A549 (cell line): ENCODE measurements around the gene CR1. TPM values are rescaled to one million over a fixed set of nuclear protein-coding genes. Genes with fewer than 3 reads are reported as not detected.
"Not testable (repeated sequence)": the region's sequence is repeated elsewhere in the genome, so short reads cannot be mapped to it uniquely, and the experiment has no call there.

Experiments used
- ATAC-seq, 2 experiments: fragments of 200-7000 bp in 1 of 2; fragments of >200 bp in 1 of 2; cut with Nextera tagmentation in 1 of 2; cut with Tn5 transposase in 1 of 2; 3 replicates each; pipeline versions ENCODE4 v1.8.0 to v1.9.1; 2018 to 2020; ENCODE audit warnings: mild to moderate bottlenecking in 1 of 2, moderate library complexity in 1 of 2
- CTCF ChIA-PET: fragments of 300-600 bp; sonication (Branson Sonifier 250); formaldehyde crosslinking; extraction: SDS; loops from one replicate; lab custom pipeline; 2021; ENCODE audit warnings: antibody characterized with exemption, inconsistent platforms; lab: Yijun Ruan, JAX
- POLR2A ChIA-PET: fragments of 350-600 bp; formaldehyde crosslinking; extraction: SDS; loops from one replicate; lab custom pipeline; 2021; ENCODE audit warnings: antibody characterized with exemption, inconsistent platforms; lab: Yijun Ruan, JAX
- DNase-seq, 2 experiments: peaks; one replicate each; pipeline versions ENCODE4 v3.0.0 to v3.0.0-alpha.2; 2011 to 2016; ENCODE audit warnings: low read depth in 1 of 2, low spot score in 1 of 2
- FAIRE-seq: peaks from 2 replicates; lab custom pipeline; 2011; peaks lifted over from hg19 to GRCh38; lab: Jason Lieb, UNC
- H3K27ac ChIP-seq, 2 experiments: fragments of >200 bp; sonication (Bioruptor Twin); formaldehyde crosslinking; 3 replicates each; pipeline ENCODE4 v1.5.1; 2016 to 2017
- H3K4me1 ChIP-seq: fragments of >200 bp; sonication (Bioruptor Twin); formaldehyde crosslinking; 3 replicates; pipeline ENCODE4 v1.6.1; 2016
- H3K4me2 ChIP-seq: fragments of >200 bp; sonication (Bioruptor Twin); formaldehyde crosslinking; 3 replicates; pipeline ENCODE4 v1.6.1; 2016
- H3K4me3 ChIP-seq: fragments of >200 bp; sonication (Bioruptor Twin); formaldehyde crosslinking; 3 replicates; pipeline ENCODE4 v1.5.1; 2016
- H3K9me3 ChIP-seq: fragments of >200 bp; sonication (Bioruptor Twin); formaldehyde crosslinking; 3 replicates; pipeline ENCODE4 v1.6.1; 2016
- EHF ChIP-seq: fragments of 250-450 bp; sonication (Bioruptor Pico); IDR thresholded peaks from 2 replicates; pipeline ENCODE4 v1.5.0; 2020; ENCODE audit warnings: mild to moderate bottlenecking
- FOXS1 ChIP-seq: fragments of 250-450 bp; sonication (Bioruptor Pico); IDR thresholded peaks from 2 replicates; pipeline ENCODE4 v1.5.0; 2020; ENCODE audit warnings: mild to moderate bottlenecking, moderate library complexity
- HDAC2 ChIP-seq: fragments of 200-600 bp; sonication (generic); IDR thresholded peaks from 2 replicates; pipeline ENCODE4 v1.6.1; 2016
- HEYL ChIP-seq: fragments of 250-450 bp; sonication (Bioruptor Pico); IDR thresholded peaks from 2 replicates; pipeline ENCODE4 v1.8.0; 2021; ENCODE audit warnings: mild to moderate bottlenecking, moderate library complexity
- HOXB13 ChIP-seq: fragments of 250-450 bp; sonication (Bioruptor Pico); IDR thresholded peaks from 2 replicates; pipeline ENCODE4 v1.5.0; 2020; ENCODE audit warnings: low read depth, mild to moderate bottlenecking, moderate library complexity
- HOXB5 ChIP-seq: fragments of 250-450 bp; sonication (Bioruptor Pico); IDR thresholded peaks from 2 replicates; pipeline ENCODE4 v1.5.0; 2020; ENCODE audit warnings: mild to moderate bottlenecking, moderate library complexity
- JUNB ChIP-seq: fragments of >200 bp; sonication (Bioruptor Twin); formaldehyde crosslinking; IDR thresholded peaks from 2 replicates; pipeline ENCODE4 v1.6.1; 2016
- MAZ ChIP-seq: fragments of 150-350 bp; IDR thresholded peaks from 2 replicates; pipeline ENCODE4 v1.6.1; 2014; ENCODE audit warnings: antibody characterized with exemption, low read depth, low read length, borderline replicate concordance
- NPAS2 ChIP-seq: fragments of 250-450 bp; sonication (Bioruptor Pico); IDR thresholded peaks from 2 replicates; pipeline ENCODE4 v1.8.0; 2022; ENCODE audit warnings: mild to moderate bottlenecking, moderate library complexity, borderline replicate concordance
- PHF8 ChIP-seq: fragments of 200-600 bp; sonication (generic); IDR thresholded peaks from 2 replicates; pipeline ENCODE4 v1.6.1; 2016; ENCODE audit warnings: low read depth, mild to moderate bottlenecking, antibody characterized with exemption, moderate library complexity, borderline replicate concordance
- RARB ChIP-seq: fragments of 250-450 bp; sonication (Bioruptor Pico); IDR thresholded peaks from 2 replicates; pipeline ENCODE4 v1.8.0; 2021; ENCODE audit warnings: mild to moderate bottlenecking, moderate library complexity
- RCOR1 ChIP-seq: fragments of 150-350 bp; IDR thresholded peaks from 2 replicates; pipeline ENCODE4 v1.6.1; 2014; ENCODE audit warnings: antibody characterized with exemption, low read length, low read depth
- RNF2 ChIP-seq: fragments of 200-600 bp; sonication (generic); IDR thresholded peaks from 2 replicates; pipeline ENCODE4 v1.6.1; 2016; ENCODE audit warnings: low read depth, mild to moderate bottlenecking, antibody characterized with exemption, moderate library complexity, borderline replicate concordance
- SREBF2 ChIP-seq: fragments of 450-650 bp; IDR thresholded peaks from 2 replicates; pipeline ENCODE4 v1.6.1; 2014; ENCODE audit warnings: mild to moderate bottlenecking, moderate library complexity
- ZC3H11A ChIP-seq: fragments of 450-650 bp; IDR thresholded peaks from 2 replicates; pipeline ENCODE4 v1.6.1; 2014; ENCODE audit warnings: antibody characterized with exemption, mild to moderate bottlenecking
- ZSCAN20 ChIP-seq: fragments of 250-450 bp; sonication (Bioruptor Pico); IDR thresholded peaks from 2 replicates; pipeline ENCODE4 v1.8.0; 2022; ENCODE audit warnings: mild to moderate bottlenecking, moderate library complexity
- WGBS: methylation state at CpG from one replicate; pipeline ENCODE4 v1.1.6; 2017; ENCODE audit errors: missing lambda C conversion rate; 5-methylcytosine and 5-hydroxymethylcytosine counted together
- polyA plus RNA-seq, 4 experiments: library from polyadenylated mRNA; depleted of rRNA in 3 of 4; stranded (reverse); fragments of >200 nt; fragmentation: RNase III in 1 of 4; extraction: RNeasy Plus Mini Kit Qiagen cat#74134 plus additional on column Dnase treatment in 1 of 4; gene quantifications; 2 replicates in 3 of 4; 3 replicates in 1 of 4; pipeline ENCODE4 v1.2.3, GENCODE V29; 2011 to 2017
- TF ChIP-seq, protein P1 (sequence below): fragments of >200 bp; sonication (Bioruptor Twin); formaldehyde crosslinking; IDR thresholded peaks from 2 replicates; pipeline ENCODE4 v1.6.1; 2016
- TF ChIP-seq, protein P2 (sequence below): fragments of 250-450 bp; sonication (Bioruptor Pico); IDR thresholded peaks from 2 replicates; pipeline ENCODE4 v1.5.0; 2020; ENCODE audit warnings: low read depth, mild to moderate bottlenecking, moderate library complexity
- TF ChIP-seq, protein P3 (sequence below): fragments of 150-350 bp; IDR thresholded peaks from 2 replicates; pipeline ENCODE4 v1.6.1; 2014; ENCODE audit warnings: low read depth, mild to moderate bottlenecking, low read length

Gene CR1
- polyA plus RNA-seq, 2 of the 4 experiments (the other 2 are of a cell fraction) = not detected

DNA sequence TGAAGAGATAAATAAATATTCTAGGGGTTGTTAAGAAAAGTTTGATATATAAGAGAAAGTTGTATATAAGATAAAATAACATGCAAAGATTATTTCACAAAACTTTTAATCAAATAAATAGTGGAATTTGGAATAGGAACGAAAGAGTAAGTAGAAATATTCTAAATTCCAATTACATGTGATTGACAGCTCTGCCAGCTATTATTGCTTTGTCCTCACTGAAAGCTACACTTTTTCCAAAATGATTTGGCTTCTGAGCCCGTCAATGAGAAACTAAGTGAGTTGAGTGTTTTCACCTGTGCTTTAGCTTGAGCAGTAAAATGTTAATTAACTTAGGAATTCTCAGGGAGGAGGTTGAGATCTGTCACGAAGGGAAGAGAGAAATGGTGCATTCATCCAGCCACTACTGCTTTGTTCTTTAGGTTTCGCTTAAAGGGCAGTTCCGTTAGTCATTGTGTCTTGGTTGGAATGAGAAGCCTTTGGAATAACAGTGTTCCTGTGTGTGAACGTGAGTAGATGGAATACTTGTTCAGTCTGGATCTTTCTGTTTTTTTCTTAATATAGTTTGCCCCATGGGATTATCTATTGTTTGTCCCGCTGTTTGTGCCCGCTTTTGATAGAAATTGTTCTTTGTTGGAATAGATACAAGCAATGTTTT is 85.7 kb downstream of the CR1 start:
- H3K27ac ChIP-seq = no peak overlapping the region
- no peak overlapping the region for H3K4me2 ChIP-seq
- TF ChIP-seq, protein P1, sequence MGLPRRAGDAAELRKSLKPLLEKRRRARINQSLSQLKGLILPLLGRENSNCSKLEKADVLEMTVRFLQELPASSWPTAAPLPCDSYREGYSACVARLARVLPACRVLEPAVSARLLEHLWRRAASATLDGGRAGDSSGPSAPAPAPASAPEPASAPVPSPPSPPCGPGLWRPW = no peak
- no peak for TF ChIP-seq PHF8
- TF ChIP-seq, protein P2, sequence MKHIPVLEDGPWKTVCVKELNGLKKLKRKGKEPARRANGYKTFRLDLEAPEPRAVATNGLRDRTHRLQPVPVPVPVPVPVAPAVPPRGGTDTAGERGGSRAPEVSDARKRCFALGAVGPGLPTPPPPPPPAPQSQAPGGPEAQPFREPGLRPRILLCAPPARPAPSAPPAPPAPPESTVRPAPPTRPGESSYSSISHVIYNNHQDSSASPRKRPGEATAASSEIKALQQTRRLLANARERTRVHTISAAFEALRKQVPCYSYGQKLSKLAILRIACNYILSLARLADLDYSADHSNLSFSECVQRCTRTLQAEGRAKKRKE (CRISPR knock-in tag) = no peak
- no peak for TF ChIP-seq RCOR1
- TF ChIP-seq RNF2 = no peak
- no peak for TF ChIP-seq MAZ
- TF ChIP-seq, protein P3, sequence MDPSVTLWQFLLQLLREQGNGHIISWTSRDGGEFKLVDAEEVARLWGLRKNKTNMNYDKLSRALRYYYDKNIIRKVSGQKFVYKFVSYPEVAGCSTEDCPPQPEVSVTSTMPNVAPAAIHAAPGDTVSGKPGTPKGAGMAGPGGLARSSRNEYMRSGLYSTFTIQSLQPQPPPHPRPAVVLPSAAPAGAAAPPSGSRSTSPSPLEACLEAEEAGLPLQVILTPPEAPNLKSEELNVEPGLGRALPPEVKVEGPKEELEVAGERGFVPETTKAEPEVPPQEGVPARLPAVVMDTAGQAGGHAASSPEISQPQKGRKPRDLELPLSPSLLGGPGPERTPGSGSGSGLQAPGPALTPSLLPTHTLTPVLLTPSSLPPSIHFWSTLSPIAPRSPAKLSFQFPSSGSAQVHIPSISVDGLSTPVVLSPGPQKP = no peak
- TF ChIP-seq FOXS1 = no peak
- TF ChIP-seq HEYL (CRISPR knock-in tag) = no peak
- TF ChIP-seq HOXB13 (CRISPR knock-in tag) = no peak
- TF ChIP-seq EHF (CRISPR knock-in tag) = no peak
- no peak for TF ChIP-seq HDAC2
- TF ChIP-seq HOXB5 (CRISPR knock-in tag) = no peak
- TF ChIP-seq NPAS2 (CRISPR knock-in tag) = no peak
- no peak for TF ChIP-seq SREBF2
- no peak for TF ChIP-seq ZC3H11A
- TF ChIP-seq JUNB = no peak
- no peak for TF ChIP-seq ZSCAN20
- TF ChIP-seq RARB (CRISPR knock-in tag) = no peak
- no peaks in the 10 kb centered on the region for H3K4me1 ChIP-seq
- 47% methylated on average over 8 of the region's 8 CpGs for WGBS
- no peaks in the 10 kb centered on the region for H3K9me3 ChIP-seq
- ChIA-PET POLR2A (no interaction called here), CTCF (interaction anchor here (4.5 kb wide), 1 partner anchor 39 kb away, joined by 17 read pairs; no protein-coding TSS in a partner anchor)
- no peak for FAIRE-seq
- no peak overlapping the region for H3K4me3 ChIP-seq
- no peak for DNase-seq
- no peak for ATAC-seq

DNA sequence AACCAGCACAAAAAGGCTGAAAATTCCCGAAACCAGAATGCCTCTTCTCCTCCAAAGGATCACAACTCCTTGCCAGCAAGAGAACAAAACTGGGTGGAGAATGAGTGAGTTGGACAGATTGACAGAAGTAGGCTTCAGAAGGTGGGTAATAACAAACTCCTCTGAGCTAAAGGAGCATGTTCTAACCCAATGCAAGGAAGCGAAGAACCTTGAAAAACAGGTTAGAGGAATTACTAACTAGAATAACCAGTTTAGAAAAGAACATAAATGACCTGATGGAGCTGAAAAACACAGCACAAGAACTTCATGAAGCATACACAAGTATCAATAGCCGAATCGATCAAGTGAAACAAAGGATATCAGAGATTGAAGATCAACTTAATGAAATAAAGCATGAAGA is 93.5 kb downstream of the CR1 start:
- CTCF ChIA-PET = interaction anchor here (2.0 kb wide), 1 partner anchor 9 kb away, joined by 7 read pairs; no protein-coding TSS in a partner anchor
- not testable (repeated sequence) for DNase-seq

DNA sequence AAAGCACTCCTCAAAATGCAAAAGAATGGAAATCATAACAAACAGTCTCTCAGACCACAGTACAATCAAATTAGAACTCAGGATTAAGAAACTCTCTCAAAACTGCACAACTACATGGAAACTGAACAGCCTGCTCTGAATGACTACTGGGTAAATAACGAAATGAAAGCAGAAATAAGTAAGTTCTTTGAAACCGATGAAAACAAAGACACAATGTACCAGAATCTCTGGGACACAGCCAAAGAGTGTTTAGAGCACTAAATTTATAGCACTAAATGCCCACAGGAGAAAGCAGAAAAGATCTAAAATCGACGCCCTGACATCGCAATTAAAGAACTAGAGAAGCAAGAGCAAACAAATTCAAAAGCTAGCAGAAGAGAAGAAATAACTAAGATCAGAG is 95.2 kb downstream of the CR1 start:
- H3K27ac ChIP-seq, POLR2A ChIA-PET, FAIRE-seq, H3K4me3 ChIP-seq, DNase-seq, ATAC-seq, H3K4me1 ChIP-seq, H3K4me2 ChIP-seq, H3K9me3 ChIP-seq: not testable (repeated sequence)
- CTCF ChIA-PET = interaction anchor here (1.7 kb wide), 1 partner anchor 12 kb away, joined by 8 read pairs; no protein-coding TSS in a partner anchor
- 21% methylated on average over 5 of the region's 5 CpGs for WGBS

More for the DNA sequence above, 93.5 kb downstream of the CR1 start:
- FAIRE-seq, H3K4me2 ChIP-seq, H3K4me1 ChIP-seq, H3K4me3 ChIP-seq, H3K27ac ChIP-seq, ATAC-seq, POLR2A ChIA-PET, H3K9me3 ChIP-seq: not testable (repeated sequence)
- WGBS = 4% methylated on average over 4 of the region's 4 CpGs

DNA sequence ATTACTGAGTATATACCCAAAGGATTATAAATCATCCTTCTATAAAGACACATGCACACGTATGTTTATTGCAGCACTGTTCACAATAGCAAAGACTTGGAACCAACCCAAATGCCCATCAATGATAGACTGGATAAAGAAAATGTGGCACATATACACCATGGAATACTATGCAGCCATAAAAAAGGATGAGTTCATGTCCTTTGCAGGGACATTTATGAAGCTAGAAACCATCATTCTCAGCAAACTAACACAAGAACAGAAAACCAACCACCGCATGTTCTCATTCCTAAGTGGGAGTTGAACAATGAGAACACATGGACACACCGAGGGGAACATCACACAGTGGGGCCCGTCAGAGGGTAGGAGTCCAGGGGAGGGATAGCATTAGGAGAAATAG is 98.1 kb downstream of the CR1 start:
- 31% methylated on average over 4 of the region's 4 CpGs for WGBS
- H3K4me2 ChIP-seq, ATAC-seq, FAIRE-seq, H3K4me1 ChIP-seq, H3K4me3 ChIP-seq, POLR2A ChIA-PET, H3K27ac ChIP-seq, DNase-seq, H3K9me3 ChIP-seq: not testable (repeated sequence)
- CTCF ChIA-PET = interaction anchor here (1.4 kb wide), 1 partner anchor 14 kb away, joined by 3 read pairs; no protein-coding TSS in a partner anchor
